Neural cell (in vitro differentiated cells): ENCODE measurements around the gene XPNPEP2. TPM values are rescaled to one million over a fixed set of nuclear protein-coding genes. Genes with fewer than 3 reads are reported as not detected.

Experiments
- H2AFZ ChIP-seq: fragments of 200-600, 300-800 bp; sonication (generic), shearing (Covaris generic); 2 replicates; pipeline ENCODE4 v1.6.0; 2014; ENCODE audit warnings: low read depth, mild to moderate bottlenecking, antibody characterized with exemption, low read length, moderate library complexity
- H3F3A ChIP-seq: fragments of 200-600 bp; shearing (Covaris generic); 2 replicates; pipeline ENCODE4 v1.6.1; 2016; ENCODE audit warnings: mild to moderate bottlenecking, moderate library complexity, mixed read lengths, antibody characterized with exemption, low read length; ENCODE audit not compliant: insufficient read depth, poor library complexity, severe bottlenecking
- H3K27ac ChIP-seq: fragments of 200-600, 300-800 bp; sonication (generic), shearing (Covaris generic); 2 replicates; pipeline ENCODE4 v1.5.1; 2014; ENCODE audit warnings: mild to moderate bottlenecking, low read length, moderate library complexity
- H3K27me3 ChIP-seq: fragments of 300-800, 200-600 bp; sonication (generic), shearing (Covaris generic); 2 replicates; pipeline ENCODE4 v1.6.0; 2014; ENCODE audit warnings: mild to moderate bottlenecking, low read depth, low read length, moderate library complexity; ENCODE audit not compliant: insufficient read depth
- H3K36me3 ChIP-seq: fragments of 300-800, 200-600 bp; sonication (generic), shearing (Covaris generic); 2 replicates; pipeline ENCODE4 v1.5.1; 2014; ENCODE audit warnings: mild to moderate bottlenecking, antibody characterized with exemption, low read length, moderate library complexity; ENCODE audit not compliant: insufficient read depth
- H3K4me2 ChIP-seq: fragments of 300-800, 200-600 bp; sonication (generic), shearing (Covaris generic); 2 replicates; pipeline ENCODE4 v1.6.0; 2014; ENCODE audit warnings: mild to moderate bottlenecking, low read length
- H3K4me3 ChIP-seq: fragments of 300-800, 200-600 bp; sonication (generic), shearing (Covaris generic); 2 replicates; pipeline ENCODE4 v1.5.1; 2014; ENCODE audit warnings: mild to moderate bottlenecking, low read length, moderate library complexity
- H3K79me2 ChIP-seq: fragments of 200-600 bp; shearing (Covaris generic); replicated peaks from 2 replicates; pipeline ENCODE4 v1.6.0; 2014; ENCODE audit warnings: mild to moderate bottlenecking, low read length, moderate library complexity; ENCODE audit not compliant: insufficient read depth
- H3K9ac ChIP-seq: fragments of 300-800, 200-600 bp; sonication (generic), shearing (Covaris generic); 2 replicates; pipeline ENCODE4 v1.6.1; 2016; ENCODE audit warnings: mild to moderate bottlenecking, low read length, mixed read lengths
- H3K9me2 ChIP-seq: fragments of 200-600 bp; shearing (Covaris generic); 2 replicates; pipeline ENCODE4 v1.6.1; 2016; ENCODE audit warnings: mild to moderate bottlenecking, low read length, mixed read lengths; ENCODE audit not compliant: insufficient read depth
- H3K9me3 ChIP-seq: fragments of 200-600, 300-800 bp; sonication (generic), shearing (Covaris generic); 2 replicates; pipeline ENCODE4 v1.6.1; 2016; ENCODE audit warnings: mild to moderate bottlenecking, mixed run types, low read length, moderate library complexity, mixed read lengths
- H4K20me1 ChIP-seq: fragments of 200-600 bp; shearing (Covaris generic); 2 replicates; pipeline ENCODE4 v1.6.1; 2016; ENCODE audit warnings: mild to moderate bottlenecking, mixed run types; ENCODE audit not compliant: insufficient read depth
- EP300 ChIP-seq: fragments of 450-650 bp; conservative IDR thresholded peaks from 2 replicates; pipeline ENCODE4 v1.6.1; 2014; ENCODE audit warnings: antibody characterized with exemption, mild to moderate bottlenecking, moderate library complexity; ENCODE audit not compliant: poor library complexity, severe bottlenecking
- EZH2 ChIP-seq: fragments of 200-600, 300-800 bp; shearing (Covaris generic), sonication (generic); IDR thresholded peaks from 2 replicates; pipeline ENCODE4 v1.6.1; 2014; ENCODE audit warnings: antibody characterized with exemption, low read length, borderline replicate concordance, mild to moderate bottlenecking; ENCODE audit not compliant: insufficient read depth, poor library complexity, severe bottlenecking
- MXI1 ChIP-seq: fragments of 450-650 bp; conservative IDR thresholded peaks from 2 replicates; pipeline ENCODE4 v1.6.1; 2014; ENCODE audit warnings: antibody characterized with exemption, mild to moderate bottlenecking; ENCODE audit not compliant: poor library complexity, severe bottlenecking
- POLR2AphosphoS5 ChIP-seq: IDR thresholded peaks from 2 replicates; pipeline ENCODE4 v1.6.1; 2012
- RAD21 ChIP-seq: fragments of 450-650 bp; conservative IDR thresholded peaks from 2 replicates; pipeline ENCODE4 v1.6.1; 2014; ENCODE audit warnings: antibody characterized with exemption, mild to moderate bottlenecking, moderate library complexity
- REST ChIP-seq: IDR thresholded peaks from 2 replicates; pipeline ENCODE4 v1.6.1; 2012; ENCODE audit warnings: borderline replicate concordance
- SMC3 ChIP-seq: fragments of 450-650 bp; conservative IDR thresholded peaks from 2 replicates; pipeline ENCODE4 v1.6.1; 2014; ENCODE audit warnings: antibody characterized with exemption, mild to moderate bottlenecking, moderate library complexity; ENCODE audit not compliant: poor library complexity
- TAF1 ChIP-seq: IDR thresholded peaks from 2 replicates; pipeline ENCODE4 v1.6.1; 2012; ENCODE audit warnings: low read depth
- polyA plus RNA-seq: library from polyadenylated mRNA; depleted of rRNA; stranded (reverse); fragments of >200 nt; gene quantifications from 2 replicates; pipeline ENCODE4 v1.2.3, GENCODE V29; 2014
- TF ChIP-seq, protein P1 (sequence below): fragments of 450-650 bp; IDR thresholded peaks from 2 replicates; pipeline ENCODE4 v1.5.1; 2014; ENCODE audit warnings: antibody characterized with exemption, mild to moderate bottlenecking, moderate library complexity; ENCODE audit not compliant: poor library complexity, severe bottlenecking

The XPNPEP2 gene
- polyA plus RNA-seq, 1 donor from 2014 or later: not detected

DNA sequence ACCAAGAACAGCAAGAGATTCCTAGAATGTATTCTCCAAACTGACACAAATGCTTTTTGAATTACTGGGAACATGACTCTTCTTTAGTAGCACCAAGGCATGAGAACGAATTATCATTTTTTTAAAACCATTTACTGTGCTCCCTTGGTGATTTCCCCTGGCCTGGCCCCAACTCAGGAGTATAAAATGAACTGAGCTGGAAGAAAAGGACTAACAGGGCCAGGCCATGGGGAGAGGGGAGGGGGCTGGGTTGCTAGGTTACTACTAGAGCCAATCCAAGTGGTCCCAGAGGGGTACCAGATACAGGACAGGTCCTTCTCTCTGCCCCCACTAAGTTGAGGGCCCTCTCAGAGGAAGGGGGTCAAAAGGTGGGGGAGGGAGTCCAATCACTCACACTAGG, 64.1 kb downstream of the XPNPEP2 start:
- H3K27me3 ChIP-seq: no peaks in the 10 kb centered on the region
- H2AFZ ChIP-seq: no peak overlapping the region
- H3K9me2 ChIP-seq: no peaks in the 10 kb centered on the region
- TF ChIP-seq MXI1 (no peak), REST (no peak), RAD21 (no peak), SMC3 (no peak), POLR2AphosphoS5 (no peak), EZH2 (no peak), TAF1 (no peak), EP300 (no peak)
- TF ChIP-seq, protein P1, sequence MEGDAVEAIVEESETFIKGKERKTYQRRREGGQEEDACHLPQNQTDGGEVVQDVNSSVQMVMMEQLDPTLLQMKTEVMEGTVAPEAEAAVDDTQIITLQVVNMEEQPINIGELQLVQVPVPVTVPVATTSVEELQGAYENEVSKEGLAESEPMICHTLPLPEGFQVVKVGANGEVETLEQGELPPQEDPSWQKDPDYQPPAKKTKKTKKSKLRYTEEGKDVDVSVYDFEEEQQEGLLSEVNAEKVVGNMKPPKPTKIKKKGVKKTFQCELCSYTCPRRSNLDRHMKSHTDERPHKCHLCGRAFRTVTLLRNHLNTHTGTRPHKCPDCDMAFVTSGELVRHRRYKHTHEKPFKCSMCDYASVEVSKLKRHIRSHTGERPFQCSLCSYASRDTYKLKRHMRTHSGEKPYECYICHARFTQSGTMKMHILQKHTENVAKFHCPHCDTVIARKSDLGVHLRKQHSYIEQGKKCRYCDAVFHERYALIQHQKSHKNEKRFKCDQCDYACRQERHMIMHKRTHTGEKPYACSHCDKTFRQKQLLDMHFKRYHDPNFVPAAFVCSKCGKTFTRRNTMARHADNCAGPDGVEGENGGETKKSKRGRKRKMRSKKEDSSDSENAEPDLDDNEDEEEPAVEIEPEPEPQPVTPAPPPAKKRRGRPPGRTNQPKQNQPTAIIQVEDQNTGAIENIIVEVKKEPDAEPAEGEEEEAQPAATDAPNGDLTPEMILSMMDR: no peak
- no peaks in the 10 kb centered on the region for H3F3A ChIP-seq
- H3K9ac ChIP-seq: no peak overlapping the region
- H4K20me1 ChIP-seq: no peaks in the 10 kb centered on the region
- H3K27ac ChIP-seq: no peak overlapping the region
- no peaks in the 10 kb centered on the region for H3K36me3 ChIP-seq
- no peaks in the 10 kb centered on the region for H3K9me3 ChIP-seq
- H3K79me2 ChIP-seq: no peaks in the 10 kb centered on the region
- H3K4me3 ChIP-seq: no peak overlapping the region
- no peak overlapping the region for H3K4me2 ChIP-seq

GRCh38 chrX:129804806-129805205, 66.0 kb downstream of the XPNPEP2 start:
- Histone ChIP-seq H3K36me3 (no peaks in the 10 kb centered on the region), H3K9me2 (no peaks in the 10 kb centered on the region), H3K9ac (no peak overlapping the region), H3K4me2 (no peak overlapping the region), H4K20me1 (no peaks in the 10 kb centered on the region), H3F3A (no peaks in the 10 kb centered on the region), H3K9me3 (no peaks in the 10 kb centered on the region), H3K27me3 (no peaks in the 10 kb centered on the region), H3K79me2 (no peaks in the 10 kb centered on the region), H3K27ac (no peak overlapping the region), H2AFZ (no peak overlapping the region), H3K4me3 (no peak overlapping the region)
- TF ChIP-seq RAD21 (no peak), REST (no peak), TAF1 (no peak), EP300 (no peak), SMC3 (no peak), MXI1 (no peak), POLR2AphosphoS5 (no peak), EZH2 (no peak)
- TF ChIP-seq, protein P1: no peak
